ENCODE results near the gene KIAA1671. TPM values are rescaled to one million over a fixed set of nuclear protein-coding genes. Genes with fewer than 3 reads are reported as not detected.
A peak's percentile ranks its signal among the peaks of the same experiment; 100 is the strongest.

The KIAA1671 gene
- total RNA-seq, 1 donor from 2014 or later: 12.8 TPM

DNA sequence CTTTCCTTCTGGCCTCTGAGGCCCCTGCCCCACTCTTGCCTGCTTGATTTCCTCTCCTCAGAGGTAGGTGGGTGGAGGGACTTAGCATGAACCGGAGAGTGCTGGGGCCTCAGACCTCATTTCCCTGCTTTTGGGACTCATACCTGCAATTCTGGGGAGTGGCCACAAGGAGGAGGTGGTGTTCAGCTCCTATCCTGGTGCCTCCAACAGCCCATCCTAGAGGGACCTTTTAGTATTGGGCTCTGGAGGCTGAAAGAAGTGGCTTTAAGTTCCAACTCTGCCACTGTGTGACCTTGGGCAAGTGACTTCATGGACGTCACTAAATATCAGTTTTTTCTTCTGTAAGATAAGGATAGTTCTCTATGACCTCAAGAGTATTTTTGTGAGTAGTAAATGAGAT lies 98.6 kb downstream of the KIAA1671 start:
- DNase-seq (ENCODE audit: missing footprints) (peak; percentile 28), ATAC-seq (no peak)
- intact Hi-C loops (cut with DNase I): no loop called here

DNA sequence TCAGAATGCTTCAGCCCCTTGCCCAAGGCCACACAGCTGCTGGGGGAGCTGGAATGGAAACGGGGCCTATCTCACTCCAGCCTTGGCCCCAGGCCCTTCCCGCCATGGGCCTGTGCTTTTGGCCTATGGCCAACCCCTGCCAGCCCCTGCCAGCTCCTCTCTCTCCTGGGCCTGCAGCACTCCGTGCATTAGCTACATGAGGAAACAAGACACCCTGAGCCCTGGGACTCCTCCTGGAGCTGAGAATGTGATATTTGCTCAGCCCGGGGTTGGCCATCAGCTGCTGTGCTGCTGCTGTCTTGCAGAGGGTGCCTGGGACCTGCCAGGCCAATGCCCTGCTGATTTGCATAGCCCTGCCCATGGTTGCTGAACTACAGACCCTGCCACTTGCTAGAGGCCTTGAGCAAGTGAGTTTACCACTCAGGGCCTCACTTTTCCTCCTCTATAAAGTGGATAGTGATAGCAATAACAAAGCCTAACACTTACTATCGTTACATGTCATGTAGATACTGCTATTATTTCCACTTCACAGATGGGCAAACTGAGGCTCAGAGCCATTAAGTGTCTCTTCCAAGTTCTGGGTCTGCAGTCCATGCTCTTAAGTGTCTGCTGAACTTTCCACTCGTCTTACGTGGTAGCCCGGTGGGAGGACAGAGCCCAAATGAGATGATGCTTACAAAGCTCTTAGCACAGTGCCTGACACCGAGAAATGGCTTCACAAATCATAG lies 99.6 kb downstream of the KIAA1671 start:
- intact Hi-C loops (cut with DNase I): no loop called here
- peak; percentile 45 for DNase-seq (ENCODE audit: missing footprints)
- ATAC-seq: peak; percentile 62

DNA sequence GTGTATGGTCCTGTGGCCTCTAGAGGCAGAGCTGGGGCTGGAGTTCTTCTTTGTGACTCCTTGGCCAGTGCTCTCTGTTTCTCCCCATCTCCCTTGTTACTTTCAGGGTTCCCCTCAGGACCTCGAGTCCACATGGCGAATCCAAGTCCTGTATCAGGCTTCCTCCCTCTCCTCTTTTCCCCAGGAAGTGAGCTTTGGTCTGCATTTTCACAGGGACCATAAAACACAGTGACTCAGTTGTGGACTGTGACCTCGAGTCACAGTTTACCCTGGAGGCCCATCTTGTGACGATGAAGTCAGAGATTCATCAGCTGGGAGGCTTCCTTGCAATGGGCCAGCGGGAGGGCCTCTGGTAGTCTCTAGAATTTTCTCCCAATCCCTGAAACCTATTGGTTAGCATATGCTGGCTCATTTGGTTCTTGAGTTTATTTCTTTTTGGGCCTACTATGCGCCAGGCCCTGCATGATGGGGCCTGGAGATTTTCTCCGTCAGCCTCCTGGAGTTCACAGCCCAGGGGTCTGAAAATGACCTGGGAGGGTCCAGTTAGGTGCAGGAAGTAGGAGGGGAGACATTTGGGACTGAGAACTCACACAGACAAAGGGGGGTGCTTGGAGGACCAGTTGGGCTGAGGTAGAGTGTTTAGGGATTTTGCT lies 100.8 kb downstream of the KIAA1671 start:
- no peak for ATAC-seq
- intact Hi-C loops (cut with DNase I): no loop called here
- no peak for DNase-seq (ENCODE audit: missing footprints)

DNA sequence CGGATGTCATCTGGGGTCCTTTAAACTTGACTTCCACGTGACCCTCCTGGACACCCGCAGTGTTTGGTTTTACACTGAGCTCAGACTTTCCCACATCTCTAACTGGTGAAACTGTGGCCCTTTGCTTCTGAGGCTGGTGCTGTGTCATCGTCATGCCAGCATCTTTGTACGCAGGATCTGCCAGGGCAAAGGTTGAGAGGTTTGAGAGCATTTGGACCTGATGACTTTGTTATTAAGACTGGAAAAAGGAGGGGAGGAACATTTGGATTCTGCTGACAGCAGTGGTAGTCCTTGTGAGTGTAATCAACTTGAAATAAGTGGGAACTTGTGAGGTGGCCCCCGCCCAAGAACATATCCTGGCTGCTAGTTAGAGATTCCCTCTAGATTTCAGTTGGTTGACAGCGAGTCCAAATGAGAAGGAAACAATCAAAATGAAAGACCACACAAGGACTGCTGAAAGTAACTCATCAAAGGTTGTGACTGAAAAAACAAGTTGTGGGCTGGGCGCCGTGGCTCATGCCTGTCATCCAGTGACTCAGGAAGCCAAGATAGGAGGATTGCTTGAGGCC lies 102.5 kb downstream of the KIAA1671 start:
- intact Hi-C loops (cut with DNase I): loop anchor here (5.0 kb wide), 1 partner anchor 118 kb away; no protein-coding TSS in a partner anchor
- ATAC-seq: no peak
- DNase-seq (ENCODE audit: missing footprints): peak; percentile 55

DNA sequence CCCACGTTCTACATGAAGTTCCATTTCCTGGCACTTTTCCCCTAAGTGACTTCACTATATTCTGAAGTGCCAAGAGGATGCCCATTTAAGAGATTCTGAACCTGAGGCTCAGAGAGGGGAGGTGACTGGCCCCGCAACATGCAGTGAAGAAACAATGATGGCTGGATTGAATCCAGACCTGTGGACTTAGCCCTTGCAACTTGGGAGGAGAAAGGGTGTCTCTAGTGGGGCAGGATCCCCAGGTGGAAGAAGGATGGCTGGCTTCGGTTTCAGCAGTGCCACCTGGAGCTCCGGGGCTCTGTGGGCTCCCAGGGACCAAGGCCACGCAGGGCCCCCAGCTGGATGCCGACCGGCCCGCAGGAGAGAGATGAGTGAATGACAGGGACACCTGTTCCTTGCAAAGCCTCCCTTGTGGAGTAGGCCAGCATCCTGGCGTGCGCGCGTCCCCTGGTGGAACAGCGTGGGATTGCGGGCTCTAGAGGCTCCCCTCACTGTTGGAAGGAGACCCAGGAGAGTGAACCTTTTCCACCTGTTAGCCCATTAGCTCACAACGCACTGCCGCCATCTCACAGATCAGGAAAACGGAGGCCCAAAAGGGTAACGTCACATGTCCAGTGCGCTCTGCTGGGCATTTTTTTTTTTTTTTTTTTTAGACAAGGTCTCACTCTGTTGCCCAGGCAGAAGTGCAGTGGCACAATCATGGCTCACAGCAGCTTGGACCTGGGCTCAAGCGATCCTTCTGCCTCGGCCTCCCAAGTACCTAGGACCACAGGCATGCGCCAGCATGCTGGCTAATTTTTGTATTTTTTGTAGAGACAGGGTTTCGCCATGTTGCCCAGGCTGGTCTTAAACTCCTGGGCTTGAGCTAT lies 104.7 kb downstream of the KIAA1671 start:
- intact Hi-C loops (cut with DNase I): loop anchor here (5.0 kb wide), 1 partner anchor 120 kb away; no protein-coding TSS in a partner anchor
- ATAC-seq (peak; percentile 63), DNase-seq (ENCODE audit: missing footprints) (peak; percentile 78)

DNA sequence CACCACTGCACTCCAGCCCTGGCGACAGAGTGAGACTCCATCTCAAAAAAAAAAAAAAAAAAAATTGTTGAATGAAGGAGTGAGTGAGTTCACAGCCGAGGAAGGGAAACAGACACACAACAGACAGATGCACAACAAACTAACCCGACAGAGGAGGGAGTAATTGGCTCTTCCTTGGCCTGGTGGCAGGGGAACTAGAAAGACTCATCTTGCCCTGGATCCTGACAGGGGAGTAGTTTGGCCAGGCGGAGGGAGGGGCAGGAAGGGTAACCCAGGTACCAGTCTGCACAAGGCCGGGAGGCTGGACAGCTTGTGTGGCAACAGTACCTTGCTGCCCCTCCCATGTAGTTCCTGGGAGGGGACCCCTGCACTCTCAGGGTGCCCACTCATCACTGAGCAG lies 106.9 kb downstream of the KIAA1671 start:
- DNase-seq (ENCODE audit: missing footprints) (no peak), ATAC-seq (no peak)
- intact Hi-C loops (cut with DNase I): loop anchor here (5.0 kb wide), 1 partner anchor 122 kb away; no protein-coding TSS in a partner anchor

DNA sequence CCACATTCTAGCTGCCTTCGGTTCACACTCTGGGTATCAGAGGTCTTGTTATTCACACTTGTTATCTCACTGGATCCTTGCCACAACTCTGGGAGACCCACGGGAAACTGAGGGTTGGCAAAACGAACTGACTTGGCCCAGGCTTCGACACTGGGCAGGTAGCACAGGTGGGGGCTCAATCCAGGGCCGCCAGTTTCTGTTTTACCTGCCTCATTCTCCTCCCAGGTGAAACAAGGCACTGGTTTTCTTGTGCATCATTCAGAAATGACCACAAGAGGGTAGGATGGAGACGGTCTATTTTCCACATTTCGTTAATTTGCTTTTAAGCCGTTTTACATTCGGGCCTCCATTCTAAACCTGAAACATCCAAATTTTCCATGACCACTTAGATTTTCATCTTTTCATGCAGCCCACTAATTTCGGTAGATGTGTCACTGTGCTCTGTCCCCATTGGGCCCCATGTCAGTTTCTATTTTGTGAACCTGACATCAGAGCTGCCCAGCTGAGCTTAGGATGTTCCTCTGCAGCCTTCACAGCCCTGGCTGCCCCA lies 108.1 kb downstream of the KIAA1671 start:
- intact Hi-C loops (cut with DNase I): no loop called here
- DNase-seq (ENCODE audit: missing footprints): no peak
- ATAC-seq: no peak

DNA sequence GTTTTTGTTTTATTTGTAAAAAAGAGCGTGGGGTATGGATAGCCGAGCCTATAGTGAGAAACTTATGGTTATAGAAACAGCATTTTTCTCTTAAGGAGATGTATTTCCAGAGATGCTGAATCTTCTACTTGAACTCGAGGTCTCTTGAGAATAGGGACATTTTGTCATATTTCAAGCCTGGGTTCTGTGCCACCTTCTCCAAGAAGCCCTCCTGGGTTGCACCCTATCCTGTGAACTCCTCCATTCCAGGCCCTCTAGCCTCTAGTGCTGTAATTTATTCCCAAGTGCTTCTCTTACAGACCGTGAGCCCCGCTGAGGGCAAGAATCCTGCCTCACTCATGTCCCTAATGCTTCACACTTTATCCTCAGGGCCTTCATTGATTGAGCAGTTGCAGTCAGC lies 108.6 kb downstream of the KIAA1671 start:
- ATAC-seq: no peak
- intact Hi-C loops (cut with DNase I): no loop called here
- DNase-seq (ENCODE audit: missing footprints): no peak

DNA sequence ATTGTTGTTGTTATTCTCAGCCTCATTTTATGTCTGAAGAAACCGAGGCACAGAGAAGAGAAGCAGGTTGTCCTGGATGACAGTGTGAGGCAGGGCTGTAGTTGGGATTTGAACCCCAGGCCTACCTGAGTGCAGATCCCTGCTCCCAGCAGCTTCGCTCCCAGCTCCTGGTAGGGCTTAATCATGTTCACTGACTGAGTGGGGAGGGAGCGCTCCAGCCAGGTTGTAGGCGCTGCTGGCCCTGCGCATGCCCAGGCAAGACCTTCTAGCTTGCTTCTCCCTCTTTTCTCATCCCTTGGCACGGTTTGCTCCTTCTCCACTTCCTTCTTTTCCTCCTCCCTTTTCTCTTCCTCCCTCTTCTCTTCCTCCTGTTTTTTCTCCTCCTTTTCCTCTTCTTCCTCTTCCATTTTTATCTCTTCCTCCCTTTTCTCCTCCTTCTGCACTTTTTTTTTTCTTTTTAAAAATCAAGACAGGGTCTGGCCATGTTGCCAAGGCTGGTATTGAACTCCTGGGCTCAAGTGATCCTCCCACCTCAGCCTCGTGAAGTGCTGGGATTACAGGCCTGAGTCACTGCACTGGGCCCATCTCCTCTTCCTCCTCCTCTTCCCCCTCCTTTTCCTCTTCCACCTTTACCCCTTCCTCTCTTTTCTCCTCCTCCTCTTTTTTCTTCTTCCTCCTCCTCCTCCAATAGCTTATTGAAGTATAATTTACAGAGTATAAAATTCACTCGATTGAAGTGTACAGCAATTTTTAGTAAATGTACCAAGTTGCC lies 109.3 kb downstream of the KIAA1671 start:
- ATAC-seq (no peak), DNase-seq (ENCODE audit: missing footprints) (no peak)
- intact Hi-C loops (cut with DNase I): no loop called here

DNA sequence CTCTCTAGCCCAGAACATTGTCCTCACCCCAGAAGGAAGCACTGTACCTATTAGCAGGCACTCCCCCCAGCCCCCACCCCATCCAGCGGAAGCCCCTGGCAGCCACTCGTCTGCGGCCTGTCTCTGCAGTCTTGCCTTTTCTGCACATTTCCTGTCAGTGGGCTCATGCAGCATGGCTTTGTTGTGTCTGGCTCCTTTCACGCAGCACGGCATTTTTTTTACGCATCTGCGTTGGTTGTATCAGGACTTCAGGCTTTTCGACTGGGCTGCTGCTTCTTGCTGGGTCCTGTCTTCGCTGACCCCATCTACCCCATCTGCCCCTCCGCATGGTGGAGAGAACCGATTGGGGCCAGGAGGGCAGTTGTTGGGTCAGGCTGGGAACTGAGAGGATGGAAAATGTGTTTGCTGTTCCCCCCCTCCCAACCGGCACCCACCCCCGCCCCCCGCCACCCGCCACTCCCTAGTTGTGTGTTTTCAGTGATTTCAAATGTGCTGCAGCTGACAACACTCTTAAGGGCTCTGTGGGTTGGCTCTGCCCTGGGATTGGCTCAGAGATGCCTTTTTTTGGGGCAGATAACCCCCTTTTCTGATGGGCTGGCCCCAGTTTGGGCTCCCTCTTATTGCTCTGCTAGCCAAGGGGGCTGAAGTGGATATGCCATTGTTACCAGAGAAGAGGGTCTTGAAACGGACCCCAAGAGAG lies 110.0 kb downstream of the KIAA1671 start:
- ATAC-seq: no peak
- intact Hi-C loops (cut with DNase I): no loop called here
- peak; percentile 3 for DNase-seq (ENCODE audit: missing footprints)

DNA sequence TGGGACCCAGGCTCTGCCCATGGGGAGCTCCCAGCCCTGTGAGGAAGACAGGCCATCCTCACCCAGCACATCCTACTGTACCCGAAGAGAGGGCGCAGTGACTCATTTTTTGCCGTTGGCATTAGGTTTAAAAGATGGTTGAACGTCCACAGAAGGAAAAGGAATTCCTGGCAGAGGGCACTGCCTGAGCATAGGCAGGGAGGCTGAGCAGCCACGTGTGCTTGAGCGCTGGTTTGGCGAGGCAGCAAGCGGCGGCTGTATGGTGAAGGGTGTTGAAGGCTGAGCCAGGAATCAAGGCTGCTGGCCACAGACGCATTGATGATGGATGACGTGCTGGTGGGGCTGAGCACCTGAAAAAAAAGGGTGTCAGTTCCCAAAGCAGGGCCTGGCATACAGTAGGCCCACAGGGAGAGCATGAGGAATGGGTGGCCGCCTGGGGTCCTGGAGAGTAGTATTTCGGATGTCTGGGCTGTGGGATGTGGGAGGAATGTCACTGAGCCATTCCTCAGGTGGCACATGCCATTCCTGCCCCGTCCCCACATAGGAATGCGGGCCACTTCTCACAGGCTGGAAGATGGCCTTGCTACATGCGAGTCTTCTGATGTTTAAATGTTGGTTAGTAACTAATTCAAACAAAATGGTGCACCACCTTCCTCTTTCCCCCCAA lies 112.5 kb downstream of the KIAA1671 start:
- no peak for ATAC-seq

DNA sequence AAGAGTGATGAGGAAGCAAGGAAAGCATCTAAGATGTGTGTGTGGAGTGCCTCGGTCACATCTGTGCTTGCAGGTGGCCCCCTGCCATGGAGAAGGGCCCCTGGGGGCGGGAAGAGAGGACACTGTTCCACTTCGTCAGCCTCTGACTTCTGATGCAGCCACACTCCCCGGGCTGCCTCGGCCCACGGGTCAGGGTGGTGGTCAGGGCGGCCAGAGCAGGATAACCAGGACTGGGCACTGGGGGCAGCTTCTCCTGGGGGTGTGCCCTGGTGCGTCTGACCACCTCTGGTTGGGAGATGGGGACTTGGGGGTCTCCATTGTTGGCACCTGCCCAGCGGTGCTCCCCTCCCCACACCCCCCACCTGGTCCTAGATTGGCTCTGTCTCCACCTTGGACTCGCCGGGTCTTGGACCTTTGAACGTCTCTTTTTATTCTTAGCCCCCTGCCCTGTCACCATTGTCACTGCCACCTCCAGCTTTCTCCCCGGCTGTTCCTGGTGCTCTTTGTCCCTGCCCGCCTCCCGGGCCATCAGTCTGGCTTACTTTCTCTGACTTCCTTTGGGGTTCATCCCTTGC lies 114.4 kb downstream of the KIAA1671 start:
- DNase-seq (ENCODE audit: missing footprints): no peak
- ATAC-seq: no peak
- intact Hi-C loops (cut with DNase I): no loop called here

More for the DNA sequence above, 112.5 kb downstream of the KIAA1671 start:
- intact Hi-C loops (cut with DNase I): no loop called here
- DNase-seq (ENCODE audit: missing footprints): peak; percentile 62

DNA sequence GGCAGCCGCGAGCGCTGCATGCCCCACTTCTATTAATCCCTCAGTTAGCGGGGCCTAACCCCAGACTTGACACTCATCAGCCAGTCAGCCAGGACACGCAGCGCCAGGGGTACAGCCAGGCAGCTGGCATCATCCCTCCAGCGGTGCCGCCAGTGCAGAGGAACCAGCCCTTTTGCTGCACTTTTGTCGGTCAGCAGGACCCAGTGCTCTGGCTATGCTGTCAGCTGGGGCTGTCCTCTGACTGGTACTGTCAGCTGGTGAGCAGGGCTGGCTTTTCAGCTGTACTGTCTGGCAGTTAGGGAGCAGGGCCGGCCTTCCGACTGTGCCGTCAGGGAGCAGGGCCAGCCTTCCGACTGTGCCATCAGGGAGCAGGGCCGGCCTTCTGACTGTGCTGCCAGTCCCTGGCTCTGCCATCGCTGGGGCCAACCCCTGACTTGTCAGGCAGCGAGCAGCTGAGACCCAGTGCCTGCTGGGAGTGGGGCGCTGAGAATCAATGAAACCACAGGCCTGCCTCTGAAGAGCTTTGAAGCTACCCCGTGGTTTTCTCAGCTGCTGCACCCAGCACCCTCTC lies 115.4 kb downstream of the KIAA1671 start:
- DNase-seq (ENCODE audit: missing footprints) (no peak), ATAC-seq (no peak)

DNA sequence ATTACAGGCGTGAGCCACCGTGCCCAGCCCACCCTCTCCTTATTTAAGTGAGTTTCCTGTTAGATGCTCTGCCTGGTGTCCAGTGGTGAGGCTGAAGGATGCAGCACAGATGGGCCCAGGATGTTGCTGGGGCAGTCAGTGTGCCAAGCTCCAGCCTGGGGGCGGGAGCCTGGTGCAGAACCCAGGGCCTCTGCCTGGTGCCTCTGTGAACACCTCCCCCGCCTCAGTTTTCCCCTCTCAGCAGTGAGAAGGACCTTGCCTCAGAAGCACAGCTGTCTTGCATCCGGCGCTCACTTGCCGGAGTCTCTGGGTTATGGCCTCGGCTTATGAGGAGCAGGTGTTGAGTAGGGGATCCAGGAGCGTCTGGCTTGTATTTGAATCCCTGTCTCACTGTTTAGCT lies 116.2 kb downstream of the KIAA1671 start:
- no peak for DNase-seq (ENCODE audit: missing footprints)
- intact Hi-C loops (cut with DNase I): no loop called here
- no peak for ATAC-seq

More for the DNA sequence above, 115.4 kb downstream of the KIAA1671 start:
- intact Hi-C loops (cut with DNase I): no loop called here

DNA sequence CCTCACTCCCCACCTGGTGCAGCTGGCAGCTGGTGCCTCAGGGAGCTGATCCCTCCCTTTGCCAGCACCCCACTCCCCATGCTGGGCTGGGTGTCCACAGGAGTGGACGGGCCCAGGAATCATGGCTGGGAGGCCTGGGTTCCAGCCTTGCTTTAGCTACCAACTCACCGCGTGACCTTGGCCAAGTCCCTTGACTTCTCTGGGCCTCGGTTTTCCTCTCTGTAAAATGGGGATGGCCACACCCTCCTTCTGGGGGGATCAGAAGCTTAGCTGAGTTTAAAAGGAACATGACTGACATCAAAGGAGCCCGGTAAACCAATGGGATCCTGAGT lies 116.9 kb downstream of the KIAA1671 start:
- DNase-seq (ENCODE audit: missing footprints): no peak
- ATAC-seq: no peak
- intact Hi-C loops (cut with DNase I): no loop called here

DNA sequence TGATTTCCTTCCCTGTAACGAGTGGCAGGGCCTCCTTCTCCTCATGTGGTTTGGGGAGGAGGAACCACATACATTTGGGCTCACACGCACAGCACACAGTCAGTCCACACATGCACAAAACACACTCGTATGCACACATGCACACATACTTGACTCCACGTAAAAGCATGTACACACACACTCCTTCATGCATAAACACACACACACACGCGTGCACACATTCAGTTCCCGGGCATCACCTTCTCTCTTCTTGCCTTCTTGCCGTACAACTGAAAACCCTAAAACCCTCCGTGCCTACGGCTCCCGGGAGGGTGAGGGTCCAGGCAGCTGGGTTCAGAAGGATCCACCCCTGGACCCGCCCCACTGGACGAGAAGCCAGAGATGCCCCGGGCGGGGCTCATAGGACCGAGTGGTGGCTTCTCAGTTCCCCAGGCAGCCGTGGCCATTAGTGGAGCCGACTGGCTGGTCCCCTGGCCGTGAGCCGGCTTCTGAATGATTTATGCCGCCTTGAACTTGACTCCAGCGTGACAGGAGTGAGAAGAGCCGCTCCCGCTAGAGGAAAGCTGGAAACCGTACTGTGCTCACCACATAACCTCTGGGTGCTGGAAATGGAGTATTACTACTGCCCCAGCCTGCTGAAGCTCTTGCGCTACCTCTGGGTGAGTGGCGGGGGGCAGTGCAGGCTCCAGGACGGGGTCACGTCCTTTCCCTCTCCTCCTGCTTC lies 117.4 kb downstream of the KIAA1671 start:
- no peak for ATAC-seq
- DNase-seq (ENCODE audit: missing footprints): no peak
- intact Hi-C loops (cut with DNase I): no loop called here

Data from Right ventricle myocardium inferior (tissue), 1 donor.